Erythroblast (primary cell): ENCODE data around the gene MBD5.

Experiments
- GATA1 ChIP-seq: IDR thresholded peaks from 2 replicates; pipeline ENCODE4 v1.6.1; 2011; ENCODE audit warnings: low read depth, mild to moderate bottlenecking, control low read depth, low read length, moderate library complexity
- POLR2A ChIP-seq: IDR thresholded peaks from 2 replicates; pipeline ENCODE4 v1.6.1; 2011; ENCODE audit warnings: mild to moderate bottlenecking, low read length

- TF ChIP-seq POLR2A (no peak), GATA1 (no peak)
These were observed 507.6 kb downstream of the MBD5 start for GRCh38 chr2:148528356-148529064.
